Measurements from ENCODE around the gene PIK3CB. TPM values are rescaled to one million over a fixed set of nuclear protein-coding genes. Genes with fewer than 3 reads are reported as not detected.

PIK3CB gene
- polyA plus RNA-seq, 4 donors: 16.2 to 57.1 (median 19.2) TPM

- H3K36me3 ChIP-seq (ENCODE audit: control insufficient read depth in 3 of 3, insufficient read depth in 2 of 3, low read depth in 1 of 3, low read length in 3 of 3): peaks cover 0 to 18% (median 15%) of the 10 kb centered on the region in 3 donors
- FAIRE-seq: no peak
- H3K27me3 ChIP-seq (ENCODE audit: control insufficient read depth in 3 of 3, insufficient read depth in 3 of 3, low read length in 3 of 3): no peaks in the 10 kb centered on the region
- no peak for DNase-seq
- no peak overlapping the region for H3K4me3 ChIP-seq (ENCODE audit: low read depth in 1 of 3, low read length in 3 of 3)
- H3K4me1 ChIP-seq (ENCODE audit: control insufficient read depth in 3 of 3, insufficient read depth in 2 of 3, low read depth in 1 of 3, low read length in 2 of 3): no peaks in the 10 kb centered on the region
- no peak overlapping the region for H3K27ac ChIP-seq (ENCODE audit: low read depth in 1 of 3, low read length in 2 of 3)
- H3K9me3 ChIP-seq (ENCODE audit: control insufficient read depth in 2 of 2, insufficient read depth in 1 of 2, low read depth in 1 of 2, low read length in 1 of 2): peaks cover 0 to 41% of the 10 kb centered on the region in 2 donors
Measured at GRCh38 chr3:138646008-138646407, 188.7 kb downstream of the PIK3CB start.

GRCh38 chr3:138642927-138643253 lies 191.8 kb downstream of the PIK3CB start:
- no peak for FAIRE-seq

DNA sequence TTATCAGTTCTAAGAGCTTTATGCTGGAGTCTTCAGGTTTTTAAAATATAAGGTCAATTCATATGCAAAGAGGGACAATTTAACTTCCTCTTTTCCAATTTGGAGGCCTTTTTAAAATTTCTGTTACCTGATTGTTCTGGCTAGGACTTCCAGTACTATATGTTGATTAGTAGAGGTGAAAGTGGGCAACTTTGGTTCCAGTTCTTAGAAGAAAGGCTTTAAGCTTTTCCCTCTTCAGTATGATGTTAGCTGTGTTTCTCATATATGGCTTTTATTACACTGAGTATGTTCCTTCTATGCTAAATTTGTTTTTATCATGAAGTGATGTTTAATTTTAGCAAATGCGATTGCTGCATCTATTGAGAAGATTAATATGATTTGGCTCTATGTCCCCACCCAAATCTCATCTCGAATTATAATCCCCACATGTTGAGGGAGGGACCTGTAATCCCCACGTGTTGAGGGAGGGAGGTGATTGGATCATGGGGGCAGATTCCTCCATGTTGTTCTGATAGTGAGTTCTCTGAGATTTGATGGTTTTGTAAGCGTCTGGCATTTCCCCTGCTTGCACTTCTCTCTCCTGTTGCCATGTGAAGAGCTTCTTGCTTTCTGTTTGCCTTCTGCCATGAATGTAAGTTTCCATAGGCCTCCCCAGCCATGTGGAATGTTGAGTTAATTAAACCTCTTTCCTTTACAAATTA lies 192.4 kb downstream of the PIK3CB start:
- DNase-seq (no peak), FAIRE-seq (no peak)
- H3K27ac ChIP-seq (ENCODE audit: low read depth in 1 of 3, low read length in 2 of 3): no peak overlapping the region
- peaks cover 0 to 28% of the 10 kb centered on the region in 2 donors for H3K9me3 ChIP-seq (ENCODE audit: control insufficient read depth in 2 of 2, insufficient read depth in 1 of 2, low read depth in 1 of 2, low read length in 1 of 2)
- no peak overlapping the region for H3K4me3 ChIP-seq (ENCODE audit: low read depth in 1 of 3, low read length in 3 of 3)
- no peaks in the 10 kb centered on the region for H3K27me3 ChIP-seq (ENCODE audit: control insufficient read depth in 3 of 3, insufficient read depth in 3 of 3, low read length in 3 of 3)
- no peaks in the 10 kb centered on the region for H3K36me3 ChIP-seq (ENCODE audit: control insufficient read depth in 3 of 3, insufficient read depth in 2 of 3, low read depth in 1 of 3, low read length in 3 of 3)
- H3K4me1 ChIP-seq (ENCODE audit: control insufficient read depth in 3 of 3, insufficient read depth in 2 of 3, low read depth in 1 of 3, low read length in 2 of 3): no peaks in the 10 kb centered on the region
- WGBS, 3 donors: 81 to 86% (median 83%) methylated on average over 4 of the region's 4 CpGs

More at GRCh38 chr3:138642927-138643253, 191.8 kb downstream of the PIK3CB start:
- no peaks in the 10 kb centered on the region for H3K36me3 ChIP-seq (ENCODE audit: control insufficient read depth in 3 of 3, insufficient read depth in 2 of 3, low read depth in 1 of 3, low read length in 3 of 3)
- DNase-seq: no peak
- no peak overlapping the region for H3K27ac ChIP-seq (ENCODE audit: low read depth in 1 of 3, low read length in 2 of 3)
- WGBS, 3 donors: 92 to 95% (median 94%) methylated on average over 1 of the region's 1 CpG
- peaks cover 0 to 28% of the 10 kb centered on the region in 2 donors for H3K9me3 ChIP-seq (ENCODE audit: control insufficient read depth in 2 of 2, insufficient read depth in 1 of 2, low read depth in 1 of 2, low read length in 1 of 2)
- H3K4me3 ChIP-seq (ENCODE audit: low read depth in 1 of 3, low read length in 3 of 3): no peak overlapping the region
- H3K27me3 ChIP-seq (ENCODE audit: control insufficient read depth in 3 of 3, insufficient read depth in 3 of 3, low read length in 3 of 3): no peaks in the 10 kb centered on the region
- H3K4me1 ChIP-seq (ENCODE audit: control insufficient read depth in 3 of 3, insufficient read depth in 2 of 3, low read depth in 1 of 3, low read length in 2 of 3): no peaks in the 10 kb centered on the region

DNA sequence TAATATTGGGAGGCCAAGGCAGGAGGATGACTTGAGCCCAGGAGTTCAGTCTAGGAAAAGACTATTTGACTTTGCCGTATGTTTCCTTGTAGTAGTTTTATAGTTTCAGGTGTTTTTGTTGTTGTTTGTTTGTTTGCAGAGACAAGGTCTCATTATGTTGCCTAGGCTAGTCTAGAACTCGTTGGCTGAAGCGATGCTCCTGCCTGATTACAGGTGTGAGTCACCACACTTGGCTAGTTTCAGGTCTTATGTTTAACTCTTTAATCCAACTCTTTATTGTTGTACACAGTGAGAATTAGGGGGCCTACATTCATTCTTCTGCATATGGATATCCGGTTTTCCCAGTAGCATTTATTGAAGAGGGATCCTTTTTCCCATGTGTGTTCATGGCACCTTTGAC lies 194.2 kb downstream of the PIK3CB start:
- Histone ChIP-seq H3K36me3 (ENCODE audit: control insufficient read depth in 3 of 3, insufficient read depth in 2 of 3, low read depth in 1 of 3, low read length in 3 of 3) (no peaks in the 10 kb centered on the region), H3K4me1 (ENCODE audit: control insufficient read depth in 3 of 3, insufficient read depth in 2 of 3, low read depth in 1 of 3, low read length in 2 of 3) (no peaks in the 10 kb centered on the region), H3K27ac (ENCODE audit: low read depth in 1 of 3, low read length in 2 of 3) (no peak overlapping the region), H3K27me3 (ENCODE audit: control insufficient read depth in 3 of 3, insufficient read depth in 3 of 3, low read length in 3 of 3) (no peaks in the 10 kb centered on the region), H3K9me3 (ENCODE audit: control insufficient read depth in 2 of 2, insufficient read depth in 1 of 2, low read depth in 1 of 2, low read length in 1 of 2) (peaks cover 0 to 28% of the 10 kb centered on the region in 2 donors), H3K4me3 (ENCODE audit: low read depth in 1 of 3, low read length in 3 of 3) (no peak overlapping the region)
- DNase-seq (peak in 1 of 2 donors; percentile 5), FAIRE-seq (no peak)
- WGBS, 3 donors: 43 to 76% (median 62%) methylated on average over 4 of the region's 4 CpGs

GRCh38 chr3:138638641-138639040 lies 196.1 kb downstream of the PIK3CB start:
- no peak for DNase-seq
- H3K9me3 ChIP-seq (ENCODE audit: control insufficient read depth in 2 of 2, insufficient read depth in 1 of 2, low read depth in 1 of 2, low read length in 1 of 2): peaks cover 0 to 14% of the 10 kb centered on the region in 2 donors
- FAIRE-seq: no peak
- H3K27me3 ChIP-seq (ENCODE audit: control insufficient read depth in 3 of 3, insufficient read depth in 3 of 3, low read length in 3 of 3): no peaks in the 10 kb centered on the region
- no peaks in the 10 kb centered on the region for H3K4me1 ChIP-seq (ENCODE audit: control insufficient read depth in 3 of 3, insufficient read depth in 2 of 3, low read depth in 1 of 3, low read length in 2 of 3)
- H3K4me3 ChIP-seq (ENCODE audit: low read depth in 1 of 3, low read length in 3 of 3): no peak overlapping the region
- peaks cover 0 to 2% (median 0%) of the 10 kb centered on the region in 3 donors for H3K36me3 ChIP-seq (ENCODE audit: control insufficient read depth in 3 of 3, insufficient read depth in 2 of 3, low read depth in 1 of 3, low read length in 3 of 3)
- H3K27ac ChIP-seq (ENCODE audit: low read depth in 1 of 3, low read length in 2 of 3): no peak overlapping the region
- 87 to 95% (median 88%) methylated on average over 2 of the region's 2 CpGs for WGBS, 3 donors

DNA sequence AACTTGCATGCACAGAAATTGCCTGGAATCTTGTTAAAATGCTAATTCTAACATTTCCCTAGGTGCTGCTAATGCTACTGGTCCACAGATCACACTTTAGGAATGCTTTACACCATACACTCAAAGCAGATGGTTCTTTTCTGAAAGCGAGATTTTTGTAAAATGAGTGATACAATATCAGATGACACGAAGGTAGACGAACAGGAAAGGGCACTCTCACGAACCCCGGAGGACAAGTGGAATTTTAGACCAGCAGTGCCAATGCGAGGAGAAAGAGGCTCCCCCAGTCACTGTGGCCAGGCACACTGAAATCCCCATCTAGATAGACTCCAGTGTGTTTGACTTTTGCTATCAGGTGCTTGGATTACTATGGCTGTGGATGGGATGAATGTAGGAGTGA lies 205.2 kb downstream of the PIK3CB start:
- no peak overlapping the region for H3K27ac ChIP-seq (ENCODE audit: low read depth in 1 of 3, low read length in 2 of 3)
- H3K36me3 ChIP-seq (ENCODE audit: control insufficient read depth in 3 of 3, insufficient read depth in 2 of 3, low read depth in 1 of 3, low read length in 3 of 3): peaks cover 0 to 13% (median 3%) of the 10 kb centered on the region in 3 donors
- H3K4me1 ChIP-seq (ENCODE audit: control insufficient read depth in 3 of 3, insufficient read depth in 2 of 3, low read depth in 1 of 3, low read length in 2 of 3): no peaks in the 10 kb centered on the region
- DNase-seq (no peak), FAIRE-seq (no peak)
- H3K9me3 ChIP-seq (ENCODE audit: control insufficient read depth in 2 of 2, insufficient read depth in 1 of 2, low read depth in 1 of 2, low read length in 1 of 2): no peaks in the 10 kb centered on the region
- no peak overlapping the region for H3K4me3 ChIP-seq (ENCODE audit: low read depth in 1 of 3, low read length in 3 of 3)
- H3K27me3 ChIP-seq (ENCODE audit: control insufficient read depth in 3 of 3, insufficient read depth in 3 of 3, low read length in 3 of 3): no peaks in the 10 kb centered on the region
- 74 to 96% (median 84%) methylated on average over 6 of the region's 6 CpGs for WGBS, 3 donors

DNA sequence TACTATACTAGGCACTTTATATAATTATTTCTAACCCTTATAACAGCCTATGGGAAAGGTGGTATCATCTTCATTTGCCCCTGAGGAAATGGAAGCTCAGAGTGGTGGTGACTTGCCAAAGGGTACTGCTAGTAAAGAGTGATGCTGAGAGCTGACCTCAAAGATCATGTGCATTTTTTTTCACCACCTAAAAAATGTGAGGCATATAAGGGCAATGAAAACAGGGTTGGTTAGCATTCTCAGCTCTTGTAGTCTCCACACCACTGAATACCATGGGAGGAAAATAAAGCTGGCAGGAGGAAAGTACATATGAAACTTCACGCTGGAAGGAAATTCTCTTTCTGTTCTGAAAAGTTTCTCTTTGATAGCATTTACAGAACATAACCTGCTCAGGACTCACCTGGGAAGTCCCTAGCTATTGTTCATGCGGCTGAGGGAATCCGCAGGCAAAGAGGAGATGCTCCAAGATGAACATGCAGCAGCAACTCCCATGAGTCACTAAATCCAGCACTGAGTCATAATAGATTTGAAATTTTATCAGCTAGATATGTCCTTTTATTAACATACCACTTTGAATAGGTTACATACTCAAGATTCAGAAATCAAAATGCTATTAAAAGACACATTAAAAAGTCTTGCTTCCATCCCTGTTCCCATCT lies 208.9 kb downstream of the PIK3CB start:
- H3K27ac ChIP-seq (ENCODE audit: low read depth in 1 of 3, low read length in 2 of 3): no peak overlapping the region
- H3K9me3 ChIP-seq (ENCODE audit: control insufficient read depth in 2 of 2, insufficient read depth in 1 of 2, low read depth in 1 of 2, low read length in 1 of 2): no peaks in the 10 kb centered on the region
- FAIRE-seq (no peak), DNase-seq (no peak)
- 89 to 91% (median 90%) methylated on average over 3 of the region's 3 CpGs for WGBS, 3 donors
- no peak overlapping the region for H3K4me3 ChIP-seq (ENCODE audit: low read depth in 1 of 3, low read length in 3 of 3)
- no peaks in the 10 kb centered on the region for H3K27me3 ChIP-seq (ENCODE audit: control insufficient read depth in 3 of 3, insufficient read depth in 3 of 3, low read length in 3 of 3)
- H3K4me1 ChIP-seq (ENCODE audit: control insufficient read depth in 3 of 3, insufficient read depth in 2 of 3, low read depth in 1 of 3, low read length in 2 of 3): no peaks in the 10 kb centered on the region
- H3K36me3 ChIP-seq (ENCODE audit: control insufficient read depth in 3 of 3, insufficient read depth in 2 of 3, low read depth in 1 of 3, low read length in 3 of 3): peaks cover 0 to 11% (median 0%) of the 10 kb centered on the region in 3 donors

DNA sequence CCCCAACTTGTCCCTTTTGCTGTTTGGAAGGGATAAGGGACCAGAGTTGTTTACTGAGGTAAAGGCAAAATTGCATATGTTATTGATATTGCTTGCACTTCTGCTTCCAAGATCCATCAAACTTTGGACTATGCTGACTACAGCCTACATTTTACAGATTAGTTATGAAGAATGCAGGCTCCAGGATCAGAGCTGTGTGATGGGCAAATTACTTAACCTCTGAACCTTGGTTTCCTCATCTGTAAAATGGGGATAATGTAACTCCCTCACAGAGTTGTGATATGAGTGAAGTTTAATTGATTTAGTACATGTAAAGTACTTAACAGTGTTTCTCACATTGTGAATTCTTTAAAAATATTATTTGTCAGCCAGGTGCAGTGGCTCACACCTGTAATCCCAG lies 210.2 kb downstream of the PIK3CB start:
- Histone ChIP-seq H3K27me3 (ENCODE audit: control insufficient read depth in 3 of 3, insufficient read depth in 3 of 3, low read length in 3 of 3) (no peaks in the 10 kb centered on the region), H3K36me3 (ENCODE audit: control insufficient read depth in 3 of 3, insufficient read depth in 2 of 3, low read depth in 1 of 3, low read length in 3 of 3) (peaks cover 0 to 7% (median 0%) of the 10 kb centered on the region in 3 donors), H3K4me3 (ENCODE audit: low read depth in 1 of 3, low read length in 3 of 3) (no peak overlapping the region), H3K27ac (ENCODE audit: low read depth in 1 of 3, low read length in 2 of 3) (no peak overlapping the region), H3K4me1 (ENCODE audit: control insufficient read depth in 3 of 3, insufficient read depth in 2 of 3, low read depth in 1 of 3, low read length in 2 of 3) (no peaks in the 10 kb centered on the region), H3K9me3 (ENCODE audit: control insufficient read depth in 2 of 2, insufficient read depth in 1 of 2, low read depth in 1 of 2, low read length in 1 of 2) (no peaks in the 10 kb centered on the region)
- DNase-seq (no peak), FAIRE-seq (no peak)
